ENCODE data around the gene CEP128. TPM values are rescaled to one million over a fixed set of nuclear protein-coding genes. Genes with fewer than 3 reads are reported as not detected.

The CEP128 gene
- total RNA-seq, 1 donor: 5.4 TPM

DNA sequence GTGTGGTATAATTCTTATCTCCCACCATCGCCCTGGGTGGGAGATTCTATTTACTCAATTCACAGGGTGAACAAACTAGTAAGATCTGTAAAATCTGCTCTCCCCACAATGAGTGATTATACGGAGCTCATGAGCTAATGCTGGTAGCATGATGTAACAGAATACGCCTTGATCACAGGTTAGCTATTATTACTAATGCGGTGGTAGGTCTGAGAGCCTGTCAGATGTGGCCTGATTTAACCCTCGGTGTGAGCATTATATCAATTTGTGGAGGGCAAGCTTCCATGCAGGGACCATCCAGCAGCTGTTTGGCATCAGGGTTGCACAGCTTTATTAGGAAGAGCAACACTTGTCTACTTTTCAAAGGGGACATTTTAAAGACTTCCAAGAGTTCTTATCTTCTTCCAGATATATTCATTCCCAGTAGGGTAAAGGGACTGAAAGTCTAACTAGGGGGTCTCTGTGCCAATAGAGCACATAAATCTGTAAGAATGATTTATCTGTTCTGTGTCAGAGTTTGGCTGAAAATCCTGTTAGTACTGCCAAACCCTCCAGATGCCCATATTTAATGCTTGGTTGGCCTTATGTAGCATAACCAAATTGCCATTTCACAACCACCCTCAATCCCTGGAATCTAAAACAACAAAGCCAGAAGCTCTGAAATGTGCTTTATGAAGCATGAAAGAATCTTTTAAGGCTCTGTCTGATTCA is 32.5 kb upstream of the CEP128 start:
- no peaks in the 10 kb centered on the region for H4K20me1 ChIP-seq (ENCODE audit: insufficient read depth, low read length)
- peak overlapping the region; percentile 29 for H3K4me2 ChIP-seq (ENCODE audit: insufficient read depth, low read length)
- no peaks in the 10 kb centered on the region for H3K9me3 ChIP-seq (ENCODE audit: low read depth, low read length)
- no peak overlapping the region for H2AFZ ChIP-seq (ENCODE audit: low read length)
- no peak overlapping the region for H3K27ac ChIP-seq (ENCODE audit: low read depth, low read length)
- peaks cover 7% of the 10 kb centered on the region for H3K4me1 ChIP-seq (ENCODE audit: insufficient read depth, low read length)
- peaks cover 4% of the 10 kb centered on the region for H3K27me3 ChIP-seq (ENCODE audit: insufficient read depth, low read length)
- H3K4me3 ChIP-seq (ENCODE audit: insufficient read depth, low read length): no peak overlapping the region
- no peaks in the 10 kb centered on the region for H3K36me3 ChIP-seq (ENCODE audit: insufficient read depth, low read length)
- TF ChIP-seq, protein P1, sequence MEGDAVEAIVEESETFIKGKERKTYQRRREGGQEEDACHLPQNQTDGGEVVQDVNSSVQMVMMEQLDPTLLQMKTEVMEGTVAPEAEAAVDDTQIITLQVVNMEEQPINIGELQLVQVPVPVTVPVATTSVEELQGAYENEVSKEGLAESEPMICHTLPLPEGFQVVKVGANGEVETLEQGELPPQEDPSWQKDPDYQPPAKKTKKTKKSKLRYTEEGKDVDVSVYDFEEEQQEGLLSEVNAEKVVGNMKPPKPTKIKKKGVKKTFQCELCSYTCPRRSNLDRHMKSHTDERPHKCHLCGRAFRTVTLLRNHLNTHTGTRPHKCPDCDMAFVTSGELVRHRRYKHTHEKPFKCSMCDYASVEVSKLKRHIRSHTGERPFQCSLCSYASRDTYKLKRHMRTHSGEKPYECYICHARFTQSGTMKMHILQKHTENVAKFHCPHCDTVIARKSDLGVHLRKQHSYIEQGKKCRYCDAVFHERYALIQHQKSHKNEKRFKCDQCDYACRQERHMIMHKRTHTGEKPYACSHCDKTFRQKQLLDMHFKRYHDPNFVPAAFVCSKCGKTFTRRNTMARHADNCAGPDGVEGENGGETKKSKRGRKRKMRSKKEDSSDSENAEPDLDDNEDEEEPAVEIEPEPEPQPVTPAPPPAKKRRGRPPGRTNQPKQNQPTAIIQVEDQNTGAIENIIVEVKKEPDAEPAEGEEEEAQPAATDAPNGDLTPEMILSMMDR (IDR thresholded peaks at IDR 0.05; ENCODE audit: extremely low read depth, low read depth, low read length): no peak
- no peak for DNase-seq (ENCODE audit: insufficient read length, low spot score, missing footprints)
- no peaks in the 10 kb centered on the region for H3K79me2 ChIP-seq (ENCODE audit: insufficient read depth, low read length)

DNA sequence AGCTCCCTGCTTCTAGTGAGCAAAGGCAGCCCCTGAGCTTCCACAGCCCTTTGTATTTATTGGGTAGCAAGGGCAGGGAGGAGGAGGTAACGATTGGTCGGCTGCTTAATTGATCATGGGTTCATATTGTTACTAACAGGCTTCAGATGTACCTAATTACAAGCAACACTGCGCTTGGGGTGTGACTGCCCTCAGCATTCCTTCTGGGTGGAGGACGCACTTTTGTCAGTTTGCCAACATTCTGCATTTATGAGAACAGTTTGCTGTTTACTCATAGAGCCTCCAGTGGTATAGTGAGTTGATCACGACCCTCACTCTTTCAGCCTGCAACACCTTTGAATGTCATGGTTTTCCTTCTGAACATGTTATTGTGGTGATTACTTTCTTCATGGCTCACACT is 23.5 kb upstream of the CEP128 start:
- no peaks in the 10 kb centered on the region for H3K4me1 ChIP-seq (ENCODE audit: insufficient read depth, low read length)
- no peak overlapping the region for H3K4me2 ChIP-seq (ENCODE audit: insufficient read depth, low read length)
- no peaks in the 10 kb centered on the region for H3K79me2 ChIP-seq (ENCODE audit: insufficient read depth, low read length)
- H3K36me3 ChIP-seq (ENCODE audit: insufficient read depth, low read length): no peaks in the 10 kb centered on the region
- no peak overlapping the region for H3K27ac ChIP-seq (ENCODE audit: low read depth, low read length)
- no peaks in the 10 kb centered on the region for H4K20me1 ChIP-seq (ENCODE audit: insufficient read depth, low read length)
- TF ChIP-seq, protein P1 (IDR thresholded peaks at IDR 0.05; ENCODE audit: extremely low read depth, low read depth, low read length): no peak
- H3K4me3 ChIP-seq (ENCODE audit: insufficient read depth, low read length): no peak overlapping the region
- H2AFZ ChIP-seq (ENCODE audit: low read length): no peak overlapping the region
- peaks cover 6% of the 10 kb centered on the region for H3K27me3 ChIP-seq (ENCODE audit: insufficient read depth, low read length)
- no peaks in the 10 kb centered on the region for H3K9me3 ChIP-seq (ENCODE audit: low read depth, low read length)
- DNase-seq (ENCODE audit: insufficient read length, low spot score, missing footprints): no peak

DNA sequence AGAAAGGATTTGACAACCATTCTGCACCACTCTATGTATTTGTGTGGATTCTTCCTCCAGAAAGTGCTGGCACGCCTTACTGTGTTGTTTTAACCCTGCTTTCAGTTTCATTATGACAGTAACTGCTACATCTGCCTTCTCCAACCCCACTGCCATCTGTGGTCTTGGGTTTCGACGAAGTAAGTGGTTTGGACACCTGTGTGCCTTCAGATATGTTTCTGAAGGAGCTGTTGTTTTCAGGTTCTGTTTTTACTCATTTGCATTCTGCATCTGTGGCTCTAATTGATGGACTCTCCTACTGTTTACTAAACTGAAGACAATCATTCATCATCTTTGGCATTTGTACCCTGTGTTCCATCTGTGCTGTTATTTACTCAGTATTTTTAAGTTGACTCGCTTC is 18.0 kb upstream of the CEP128 start:
- TF ChIP-seq, protein P1 (IDR thresholded peaks at IDR 0.05; ENCODE audit: extremely low read depth, low read depth, low read length): no peak
- Histone ChIP-seq H3K79me2 (ENCODE audit: insufficient read depth, low read length) (no peaks in the 10 kb centered on the region), H4K20me1 (ENCODE audit: insufficient read depth, low read length) (no peaks in the 10 kb centered on the region), H3K4me1 (ENCODE audit: insufficient read depth, low read length) (no peaks in the 10 kb centered on the region), H3K4me3 (ENCODE audit: insufficient read depth, low read length) (peak overlapping the region; percentile 41), H3K27me3 (ENCODE audit: insufficient read depth, low read length) (peaks cover 27% of the 10 kb centered on the region), H3K9me3 (ENCODE audit: low read depth, low read length) (no peaks in the 10 kb centered on the region), H3K4me2 (ENCODE audit: insufficient read depth, low read length) (peak overlapping the region; percentile 71), H3K36me3 (ENCODE audit: insufficient read depth, low read length) (no peaks in the 10 kb centered on the region), H3K27ac (ENCODE audit: low read depth, low read length) (no peak overlapping the region), H2AFZ (ENCODE audit: low read length) (peak overlapping the region; percentile 77)
- no peak for DNase-seq (ENCODE audit: insufficient read length, low spot score, missing footprints)

DNA sequence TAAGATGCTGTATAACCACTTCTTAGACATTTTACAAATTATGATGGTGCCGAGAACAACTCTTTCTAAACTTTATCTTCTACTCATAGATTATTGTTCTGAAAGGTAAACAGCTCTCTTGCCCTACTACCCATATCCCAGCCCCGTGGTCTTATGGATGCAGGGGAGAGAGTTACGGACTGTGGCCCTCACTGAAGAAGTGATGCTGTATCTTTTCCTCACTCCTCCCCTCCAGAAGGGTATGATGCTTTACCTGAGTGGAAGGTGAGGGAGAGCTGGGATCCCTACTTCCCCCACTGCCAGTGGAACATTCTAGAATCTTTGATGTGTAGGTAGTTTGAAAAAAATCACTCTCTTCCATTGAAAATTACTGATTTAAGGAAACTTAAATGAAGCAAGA is 17.4 kb upstream of the CEP128 start:
- TF ChIP-seq, protein P1 (IDR thresholded peaks at IDR 0.05; ENCODE audit: extremely low read depth, low read depth, low read length): no peak
- Histone ChIP-seq H3K27me3 (ENCODE audit: insufficient read depth, low read length) (peaks cover 27% of the 10 kb centered on the region), H3K9me3 (ENCODE audit: low read depth, low read length) (no peaks in the 10 kb centered on the region)

More for the DNA sequence above, 17.4 kb upstream of the CEP128 start:
- no peak for DNase-seq (ENCODE audit: insufficient read length, low spot score, missing footprints)
- Histone ChIP-seq H3K4me3 (ENCODE audit: insufficient read depth, low read length) (no peak overlapping the region), H3K4me1 (ENCODE audit: insufficient read depth, low read length) (no peaks in the 10 kb centered on the region), H3K79me2 (ENCODE audit: insufficient read depth, low read length) (no peaks in the 10 kb centered on the region), H3K27ac (ENCODE audit: low read depth, low read length) (no peak overlapping the region), H2AFZ (ENCODE audit: low read length) (peak overlapping the region; percentile 77), H4K20me1 (ENCODE audit: insufficient read depth, low read length) (no peaks in the 10 kb centered on the region), H3K36me3 (ENCODE audit: insufficient read depth, low read length) (no peaks in the 10 kb centered on the region), H3K4me2 (ENCODE audit: insufficient read depth, low read length) (no peak overlapping the region)
